DOHH2 (cell line): ENCODE measurements around the gene MDM4.

Source experiments
- CTCF ChIP-seq: fragments of 200-600 bp; sonication (generic); IDR thresholded peaks from one replicate; pipeline ENCODE4 v1.5.1; 2014; ENCODE audit warnings: antibody characterized with exemption, mild to moderate bottlenecking, low read depth, low read length; ENCODE audit not compliant: poor library complexity, severe bottlenecking
- EZH2phosphoT487 ChIP-seq: fragments of 200-600 bp; sonication (generic); IDR thresholded peaks from 2 replicates; pipeline ENCODE4 v1.6.1; 2017; ENCODE audit warnings: borderline replicate concordance, mild to moderate bottlenecking, antibody characterized with exemption, low read length, moderate library complexity, mixed read lengths

- TF ChIP-seq CTCF (no peak), EZH2phosphoT487 (no peak)
Measured at GRCh38 chr1:204583909-204584632, 67.9 kb downstream of the MDM4 start.
